Type B pancreatic cell (in vitro differentiated cells): Measurements from ENCODE around the gene PDCD1LG2. TPM values are rescaled to one million over a fixed set of nuclear protein-coding genes. Genes with fewer than 3 reads are reported as not detected.

Source experiments
- DNase-seq: peaks from one replicate; pipeline ENCODE4 v3.0.0; 2021; ENCODE audit warnings: mixed read lengths; ENCODE audit not compliant: unreplicated experiment; ENCODE audit errors: extremely low spot score
- H3K27ac Mint-ChIP-seq: 2 replicates; pipeline ENCODE4 v1.8.0; 2021; ENCODE audit warnings: mild to moderate bottlenecking, mixed read lengths
- H3K27me3 Mint-ChIP-seq: 2 replicates; pipeline ENCODE4 v1.8.0; 2021; ENCODE audit warnings: mixed read lengths
- H3K36me3 Mint-ChIP-seq: 2 replicates; pipeline ENCODE4 v1.8.0; 2021; ENCODE audit warnings: mixed read lengths
- H3K4me1 Mint-ChIP-seq: one replicate; pipeline ENCODE4 v1.8.0; 2021; ENCODE audit warnings: mixed read lengths; ENCODE audit not compliant: unreplicated experiment
- H3K4me3 Mint-ChIP-seq: 2 replicates; pipeline ENCODE4 v1.8.0; 2021; ENCODE audit warnings: mild to moderate bottlenecking, mixed read lengths
- H3K9me3 Mint-ChIP-seq: 2 replicates; pipeline ENCODE4 v1.8.0; 2021; ENCODE audit warnings: mixed read lengths
- CTCF ChIP-seq: fragments of 200-600 bp; sonication (generic); conservative IDR thresholded peaks from 2 replicates; pipeline ENCODE4 v1.5.0; 2021; ENCODE audit warnings: antibody characterized with exemption, mild to moderate bottlenecking
- total RNA-seq: library from RNA; stranded (reverse); gene quantifications from 2 replicates; pipeline ENCODE4 v1.2.1, GENCODE V29; 2021; ENCODE audit warnings: low replicate concordance

PDCD1LG2 gene
- total RNA-seq, 1 donor from 2014 or later = not detected

GRCh38 chr9:5554254-5554653 lies 43.9 kb downstream of the PDCD1LG2 start:
- peaks cover 9% of the 10 kb centered on the region for H3K4me1 Mint-ChIP-seq
- H3K27ac Mint-ChIP-seq = no peak overlapping the region

GRCh38 chr9:5556101-5556705 lies 45.9 kb downstream of the PDCD1LG2 start:
- no peak overlapping the region for H3K27ac Mint-ChIP-seq
- H3K4me1 Mint-ChIP-seq = peaks cover 5% of the 10 kb centered on the region
- no peaks in the 10 kb centered on the region for H3K36me3 Mint-ChIP-seq
- H3K9me3 Mint-ChIP-seq = no peaks in the 10 kb centered on the region
- no peak for TF ChIP-seq CTCF
- DNase-seq = no peak
- H3K4me3 Mint-ChIP-seq = no peak overlapping the region
- H3K27me3 Mint-ChIP-seq = no peaks in the 10 kb centered on the region

More at GRCh38 chr9:5554254-5554653, 43.9 kb downstream of the PDCD1LG2 start:
- H3K4me3 Mint-ChIP-seq = no peak overlapping the region
- H3K9me3 Mint-ChIP-seq = no peaks in the 10 kb centered on the region
- no peaks in the 10 kb centered on the region for H3K27me3 Mint-ChIP-seq
- no peaks in the 10 kb centered on the region for H3K36me3 Mint-ChIP-seq
- no peak for TF ChIP-seq CTCF
- no peak for DNase-seq

- H3K4me1 Mint-ChIP-seq = peaks cover 5% of the 10 kb centered on the region
- no peak for TF ChIP-seq CTCF
- peaks cover 3% of the 10 kb centered on the region for H3K9me3 Mint-ChIP-seq
- no peak for DNase-seq
- no peaks in the 10 kb centered on the region for H3K27me3 Mint-ChIP-seq
- no peaks in the 10 kb centered on the region for H3K36me3 Mint-ChIP-seq
- no peak overlapping the region for H3K4me3 Mint-ChIP-seq
- H3K27ac Mint-ChIP-seq = no peak overlapping the region
Measured at GRCh38 chr9:5557606-5558587, 47.6 kb downstream of the PDCD1LG2 start.

GRCh38 chr9:5559659-5560058 lies 49.3 kb downstream of the PDCD1LG2 start:
- H3K4me3 Mint-ChIP-seq = no peak overlapping the region
- H3K27me3 Mint-ChIP-seq = no peaks in the 10 kb centered on the region
- no peak overlapping the region for H3K27ac Mint-ChIP-seq
- H3K36me3 Mint-ChIP-seq = no peaks in the 10 kb centered on the region
- TF ChIP-seq CTCF = no peak
- peaks cover 6% of the 10 kb centered on the region for H3K4me1 Mint-ChIP-seq
- no peak for DNase-seq
- H3K9me3 Mint-ChIP-seq = peaks cover 3% of the 10 kb centered on the region

GRCh38 chr9:5560443-5561100 lies 50.2 kb downstream of the PDCD1LG2 start:
- Mint-ChIP-seq H3K4me3 (no peak overlapping the region), H3K27ac (no peak overlapping the region), H3K36me3 (no peaks in the 10 kb centered on the region), H3K9me3 (peaks cover 3% of the 10 kb centered on the region), H3K4me1 (peaks cover 6% of the 10 kb centered on the region), H3K27me3 (no peaks in the 10 kb centered on the region)
- DNase-seq = no peak
- no peak for TF ChIP-seq CTCF
